OCI-LY7 (cell line): Measurements from ENCODE around the gene MYO9A.

ENCODE experiments used
- CTCF ChIP-seq: fragments of 200-600 bp; sonication (generic); conservative IDR thresholded peaks from 2 replicates; pipeline ENCODE4 v1.5.1; 2014; ENCODE audit warnings: mild to moderate bottlenecking, antibody characterized with exemption, low read length, moderate library complexity, mixed read lengths
- EZH2phosphoT487 ChIP-seq: fragments of 200-600 bp; sonication (generic); IDR thresholded peaks from 2 replicates; pipeline ENCODE4 v1.6.1; 2018; ENCODE audit warnings: low read depth, borderline replicate concordance, mild to moderate bottlenecking, mixed run types, antibody characterized with exemption, low read length, moderate library complexity, mixed read lengths

GRCh38 chr15:72042054-72042453 is 75.9 kb downstream of the MYO9A start:
- TF ChIP-seq CTCF (no peak), EZH2phosphoT487 (no peak)
